DND-41 (cell line): ENCODE results near the gene LRRC8A.
A peak's percentile ranks its signal among the peaks of the same experiment; 100 is the strongest.

Source experiments
- ATAC-seq: fragments of 200-7000 bp; cut with Tn5 transposase; 3 replicates; pipeline ENCODE4 v1.9.1; 2021; ENCODE audit warnings: low read depth; ENCODE audit not compliant: insufficient read depth
- DNase-seq: peaks from one replicate; pipeline ENCODE4 v3.0.0-alpha.2; 2020
- H2AFZ ChIP-seq: 2 replicates; pipeline ENCODE4 v1.6.0; 2012; ENCODE audit warnings: low read depth, low read length
- H3K27ac ChIP-seq: 2 replicates; pipeline ENCODE4 v1.5.1; 2012; ENCODE audit warnings: low read length, inconsistent platforms
- H3K27me3 ChIP-seq: fragments of 200-600 bp; sonication (generic); 2 replicates; pipeline ENCODE4 v1.6.0; 2012; ENCODE audit warnings: low read length, mild to moderate bottlenecking, inconsistent platforms; ENCODE audit not compliant: insufficient read depth, poor library complexity
- H3K36me3 ChIP-seq: 2 replicates; pipeline ENCODE4 v1.5.1; 2012; ENCODE audit warnings: low read length, inconsistent platforms; ENCODE audit not compliant: insufficient read depth
- H3K4me1 ChIP-seq: 2 replicates; pipeline ENCODE4 v1.5.1; 2012; ENCODE audit warnings: mild to moderate bottlenecking, low read length; ENCODE audit not compliant: insufficient read depth
- H3K4me2 ChIP-seq: 2 replicates; pipeline ENCODE4 v1.6.0; 2012; ENCODE audit warnings: mild to moderate bottlenecking, moderate library complexity, low read length, inconsistent platforms; ENCODE audit not compliant: insufficient read depth
- H3K4me3 ChIP-seq, 2 experiments: fragments of 200-600 bp in 1 of 2; shearing (Covaris generic) in 1 of 2; 2 replicates each; pipeline ENCODE4 v1.5.1; 2012 to 2016; ENCODE audit warnings: inconsistent platforms in 2 of 2, low read length in 2 of 2, mild to moderate bottlenecking in 2 of 2, low read depth in 1 of 2, moderate library complexity in 1 of 2
- H3K79me2 ChIP-seq: 2 replicates; pipeline ENCODE4 v1.6.0; 2012; ENCODE audit warnings: low read length, inconsistent platforms; ENCODE audit not compliant: insufficient read depth
- H3K9ac ChIP-seq: 2 replicates; pipeline ENCODE4 v1.6.0; 2012; ENCODE audit warnings: low read depth, mild to moderate bottlenecking, inconsistent platforms, low read length, moderate library complexity
- H3K9me3 ChIP-seq: 2 replicates; pipeline ENCODE4 v1.5.1; 2012; ENCODE audit warnings: low read length, moderate library complexity, mild to moderate bottlenecking, inconsistent platforms; ENCODE audit not compliant: insufficient read depth, severe bottlenecking
- H4K20me1 ChIP-seq: 2 replicates; pipeline ENCODE4 v1.6.0; 2012; ENCODE audit warnings: low read length; ENCODE audit not compliant: insufficient read depth
- EZH2 ChIP-seq: IDR thresholded peaks from 3 replicates; pipeline ENCODE4 v1.6.1; 2012; ENCODE audit warnings: borderline replicate concordance, low read depth, mild to moderate bottlenecking, moderate library complexity, low read length, inconsistent platforms; ENCODE audit not compliant: severe bottlenecking
- TF ChIP-seq, protein P1 (sequence below): IDR thresholded peaks from 2 replicates; pipeline ENCODE4 v1.5.1; 2012; ENCODE audit warnings: borderline replicate concordance, low read length, moderate library complexity, mild to moderate bottlenecking; ENCODE audit not compliant: poor library complexity, severe bottlenecking; ENCODE audit errors: extremely low read depth

The LRRC8A gene

DNA sequence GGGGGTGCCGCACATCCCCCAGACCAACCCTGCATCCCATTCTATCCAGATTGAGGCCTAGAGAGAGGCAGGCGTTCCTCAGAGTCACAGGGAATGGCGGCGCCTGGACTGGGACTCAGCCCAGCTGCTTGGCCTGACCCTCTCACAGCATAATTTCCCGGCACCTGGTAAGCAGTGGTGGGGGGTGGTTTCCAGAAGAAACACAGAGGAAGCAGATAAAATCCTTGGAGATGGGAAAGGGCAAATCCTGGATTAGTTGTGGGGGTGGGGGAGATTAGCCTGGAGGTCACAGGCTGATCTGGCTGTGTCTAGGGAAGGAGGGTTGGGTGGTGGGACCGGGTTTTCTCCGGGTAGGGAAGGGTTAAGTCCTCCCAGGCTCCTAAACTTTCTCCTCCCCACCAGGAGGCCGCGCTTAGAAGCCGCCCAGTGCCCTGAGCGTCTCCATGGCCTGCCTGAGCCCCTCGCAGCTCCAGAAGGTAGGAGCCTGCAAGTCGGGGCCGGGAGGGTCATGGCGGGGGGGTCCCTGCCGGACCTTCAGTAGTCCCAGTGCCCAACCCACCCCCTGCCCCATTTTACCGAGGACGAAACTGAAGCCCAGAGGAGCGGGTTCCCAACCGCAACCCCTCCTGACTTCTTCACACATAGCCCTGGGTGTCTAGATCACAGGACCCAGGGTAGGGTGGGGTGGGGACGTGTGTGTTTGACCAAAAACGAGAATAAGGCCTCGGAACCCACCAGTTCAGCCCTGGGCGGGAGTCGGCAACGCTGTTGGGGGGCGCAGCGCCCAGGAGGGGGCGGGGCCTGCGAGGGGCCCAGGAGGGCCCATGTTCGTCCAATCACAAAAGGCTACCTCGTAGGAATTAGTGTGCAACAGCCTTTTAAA, 40.2 kb downstream of the LRRC8A start:
- no peaks in the 10 kb centered on the region for H3K79me2 ChIP-seq
- H2AFZ ChIP-seq: no peak overlapping the region
- no peaks in the 10 kb centered on the region for H4K20me1 ChIP-seq
- H3K4me1 ChIP-seq: no peaks in the 10 kb centered on the region
- H3K4me3 ChIP-seq: no peak overlapping the region
- no peak for TF ChIP-seq EZH2
- TF ChIP-seq, protein P1, sequence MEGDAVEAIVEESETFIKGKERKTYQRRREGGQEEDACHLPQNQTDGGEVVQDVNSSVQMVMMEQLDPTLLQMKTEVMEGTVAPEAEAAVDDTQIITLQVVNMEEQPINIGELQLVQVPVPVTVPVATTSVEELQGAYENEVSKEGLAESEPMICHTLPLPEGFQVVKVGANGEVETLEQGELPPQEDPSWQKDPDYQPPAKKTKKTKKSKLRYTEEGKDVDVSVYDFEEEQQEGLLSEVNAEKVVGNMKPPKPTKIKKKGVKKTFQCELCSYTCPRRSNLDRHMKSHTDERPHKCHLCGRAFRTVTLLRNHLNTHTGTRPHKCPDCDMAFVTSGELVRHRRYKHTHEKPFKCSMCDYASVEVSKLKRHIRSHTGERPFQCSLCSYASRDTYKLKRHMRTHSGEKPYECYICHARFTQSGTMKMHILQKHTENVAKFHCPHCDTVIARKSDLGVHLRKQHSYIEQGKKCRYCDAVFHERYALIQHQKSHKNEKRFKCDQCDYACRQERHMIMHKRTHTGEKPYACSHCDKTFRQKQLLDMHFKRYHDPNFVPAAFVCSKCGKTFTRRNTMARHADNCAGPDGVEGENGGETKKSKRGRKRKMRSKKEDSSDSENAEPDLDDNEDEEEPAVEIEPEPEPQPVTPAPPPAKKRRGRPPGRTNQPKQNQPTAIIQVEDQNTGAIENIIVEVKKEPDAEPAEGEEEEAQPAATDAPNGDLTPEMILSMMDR: no peak
- ATAC-seq: no peak
- no peak overlapping the region for H3K27ac ChIP-seq
- H3K9ac ChIP-seq: no peak overlapping the region
- H3K36me3 ChIP-seq: peaks cover 11% of the 10 kb centered on the region; the same call in 1 of the 2 replicates
- H3K4me2 ChIP-seq: no peak overlapping the region
- H3K27me3 ChIP-seq: no peaks in the 10 kb centered on the region
- no peaks in the 10 kb centered on the region for H3K9me3 ChIP-seq
- no peak for DNase-seq

DNA sequence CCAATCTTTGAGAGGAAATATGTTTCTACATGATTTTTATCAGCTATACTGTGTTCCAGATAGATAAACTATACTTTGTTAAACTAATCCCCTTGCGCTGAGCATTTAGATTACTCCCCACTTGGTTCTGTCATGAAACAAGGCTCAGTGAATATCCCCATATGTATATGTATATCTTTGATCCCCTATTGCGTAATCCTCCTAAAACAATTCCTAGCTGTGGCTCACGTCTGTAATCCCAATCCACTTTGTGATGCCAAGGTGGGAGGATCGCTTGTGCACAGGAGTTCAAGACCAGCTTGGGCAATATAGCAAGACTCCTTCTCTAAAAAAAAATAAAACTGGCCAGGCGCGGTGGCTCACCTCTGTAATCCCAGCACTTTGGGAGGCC, 41.6 kb downstream of the LRRC8A start:
- TF ChIP-seq EZH2: no peak
- TF ChIP-seq, protein P1: no peak
- ATAC-seq (no peak), DNase-seq (no peak)
- Histone ChIP-seq H3K9me3 (no peaks in the 10 kb centered on the region), H4K20me1 (no peaks in the 10 kb centered on the region), H3K27ac (no peak overlapping the region), H3K4me2 (no peak overlapping the region), H3K4me1 (no peaks in the 10 kb centered on the region), H3K79me2 (no peaks in the 10 kb centered on the region), H3K27me3 (no peaks in the 10 kb centered on the region), H3K9ac (no peak overlapping the region), H3K4me3 (no peak overlapping the region), H2AFZ (no peak overlapping the region), H3K36me3 (no peaks in the 10 kb centered on the region; the same call in 1 of the 2 replicates)

DNA sequence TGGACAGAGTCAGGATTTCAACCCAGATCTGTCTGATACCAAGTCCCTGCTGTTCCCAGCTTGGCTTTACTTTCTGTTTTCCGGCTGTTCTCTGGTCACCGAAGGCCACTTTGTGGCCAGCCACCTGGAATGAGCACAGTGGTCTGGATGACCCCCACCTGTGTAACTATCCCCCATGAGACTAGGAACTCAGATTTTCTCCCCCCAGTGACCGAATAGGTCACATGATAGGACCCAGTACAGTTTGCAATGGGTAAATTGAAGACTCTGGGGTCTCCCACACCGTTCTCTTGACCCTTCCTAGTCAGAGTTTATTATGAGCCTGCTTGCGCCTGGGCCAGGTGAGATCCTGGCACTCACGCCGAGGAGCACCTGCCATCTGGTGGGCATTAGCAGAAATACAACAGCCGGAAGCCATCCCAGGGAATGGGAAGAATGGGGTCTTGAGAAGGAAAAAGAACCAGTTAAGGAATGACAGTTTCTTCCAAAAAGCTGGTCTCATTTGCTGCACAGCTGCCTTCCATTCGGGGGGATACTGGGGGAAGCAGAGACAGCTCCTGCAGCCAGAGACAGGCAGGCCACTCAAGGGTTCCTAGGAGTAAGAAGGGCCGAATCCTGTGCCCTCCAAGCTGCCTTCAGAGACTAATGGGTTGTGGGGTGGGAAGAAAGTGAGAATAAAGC, 45.9 kb downstream of the LRRC8A start:
- no peak overlapping the region for H3K27ac ChIP-seq
- no peak for TF ChIP-seq EZH2
- TF ChIP-seq, protein P1: peak; percentile 81

More for the DNA sequence above, 45.9 kb downstream of the LRRC8A start:
- H3K36me3 ChIP-seq: no peaks in the 10 kb centered on the region
- H3K9ac ChIP-seq: no peak overlapping the region
- H3K4me3 ChIP-seq: no peak overlapping the region
- H3K4me2 ChIP-seq: no peak overlapping the region
- H2AFZ ChIP-seq: peak overlapping the region; percentile 31; the same call in 1 of the 2 replicates
- H4K20me1 ChIP-seq: no peaks in the 10 kb centered on the region
- H3K79me2 ChIP-seq: no peaks in the 10 kb centered on the region
- no peaks in the 10 kb centered on the region for H3K9me3 ChIP-seq
- H3K27me3 ChIP-seq: no peaks in the 10 kb centered on the region
- H3K4me1 ChIP-seq: no peaks in the 10 kb centered on the region
- DNase-seq (peak; percentile 40), ATAC-seq (peak; percentile 76)
